Putamen (tissue), 1 donor: Measurements from ENCODE around the gene SLC25A21.

ENCODE experiments used
- DNase-seq: peaks from one replicate; pipeline ENCODE4 v3.0.0-alpha.2; 2016; ENCODE audit warnings: low spot score

Gene SLC25A21

DNA sequence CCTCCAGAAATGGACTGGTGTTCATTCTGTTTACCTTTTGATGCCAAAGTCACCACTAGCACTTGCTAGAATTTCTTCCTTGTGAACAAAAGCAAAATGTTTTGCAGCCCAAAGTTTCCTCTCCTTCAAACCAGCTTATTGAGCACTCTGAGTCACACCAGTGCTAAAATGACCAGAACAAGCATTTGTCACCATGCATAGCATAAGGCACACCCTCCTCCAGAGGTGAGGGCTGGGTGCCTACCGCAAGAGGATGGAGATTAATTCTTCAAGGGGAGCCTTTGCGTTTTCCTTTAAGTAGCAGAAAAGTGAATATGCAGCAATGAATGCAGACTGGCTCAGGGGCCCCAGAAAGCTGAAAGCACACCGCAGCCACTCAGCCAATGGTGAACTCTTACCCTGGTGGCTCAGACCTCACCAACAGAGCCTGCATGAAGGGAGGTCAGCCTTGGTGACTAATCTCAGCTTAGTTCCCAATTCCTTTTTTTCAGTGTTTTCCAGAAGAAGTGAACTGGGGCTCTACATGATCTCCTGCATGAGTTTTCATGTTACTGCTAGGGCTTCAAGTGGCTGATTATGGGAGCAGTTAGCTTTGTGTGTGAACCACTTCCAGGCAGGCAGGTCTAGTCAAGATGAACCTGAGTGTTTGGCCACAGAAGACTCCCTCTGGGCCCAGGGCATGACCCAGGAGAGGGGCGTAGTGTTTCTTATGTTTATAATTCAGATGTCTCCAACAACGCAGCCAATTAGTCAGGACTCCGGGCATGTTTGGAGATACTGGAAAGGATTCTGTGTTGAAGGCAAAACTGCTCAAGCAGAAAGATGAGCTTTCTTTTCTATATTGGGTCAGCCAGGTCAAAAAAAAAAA lies 414.4 kb downstream of the SLC25A21 start:
- DNase-seq, result no peak

DNA sequence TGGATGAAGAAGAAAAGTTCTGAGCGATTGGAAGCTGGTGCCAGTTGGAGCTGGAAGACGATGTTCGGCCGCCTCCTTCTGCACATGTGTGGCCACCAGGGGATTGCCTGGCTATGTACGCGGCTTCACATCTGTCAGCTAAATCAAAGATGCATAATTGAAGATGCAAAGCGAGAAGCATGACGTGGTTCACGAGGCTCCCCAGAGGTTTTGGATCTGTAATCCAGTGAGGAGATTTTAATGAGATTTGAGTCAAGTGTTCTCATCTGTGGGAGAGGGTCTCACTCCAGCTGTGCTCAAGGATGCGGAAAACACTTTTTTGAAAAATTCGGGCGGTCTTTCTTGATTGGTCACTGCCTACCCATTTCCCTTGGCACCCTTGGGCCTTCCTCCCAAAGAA lies 416.2 kb downstream of the SLC25A21 start:
- DNase-seq, result no peak

DNA sequence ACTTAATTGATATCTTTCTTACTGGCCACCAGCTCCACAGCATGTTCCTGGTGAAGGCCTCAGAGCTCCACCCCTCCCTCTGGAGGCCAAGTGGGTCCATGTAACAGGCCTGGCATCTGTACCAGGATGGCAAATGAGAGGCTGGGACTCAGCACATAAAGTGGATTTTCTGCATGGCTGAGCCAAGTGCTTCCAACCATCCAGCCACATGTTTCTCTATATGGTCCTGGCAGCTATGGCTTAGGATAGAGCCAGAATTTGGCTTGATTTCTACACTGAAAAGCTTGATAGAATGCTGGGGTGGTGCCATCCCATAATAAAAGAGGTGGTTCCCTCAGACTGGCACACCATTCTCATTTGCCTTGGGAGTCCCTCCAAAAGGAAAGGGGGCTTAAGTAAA lies 416.6 kb downstream of the SLC25A21 start:
- no peak for DNase-seq

- no peak for DNase-seq
These were observed 420.5 kb downstream of the SLC25A21 start for GRCh38 chr14:36751920-36752319.

- no peak for DNase-seq
These were observed 421.3 kb downstream of the SLC25A21 start for GRCh38 chr14:36751106-36751505.

- no peak for DNase-seq
These were observed 422.2 kb downstream of the SLC25A21 start for GRCh38 chr14:36750244-36750643.

GRCh38 chr14:36748610-36749213 lies 423.7 kb downstream of the SLC25A21 start:
- no peak for DNase-seq

GRCh38 chr14:36747411-36748184 lies 424.8 kb downstream of the SLC25A21 start:
- no peak for DNase-seq

- DNase-seq, result no peak
These were observed 425.5 kb downstream of the SLC25A21 start for GRCh38 chr14:36746872-36747271.

DNA sequence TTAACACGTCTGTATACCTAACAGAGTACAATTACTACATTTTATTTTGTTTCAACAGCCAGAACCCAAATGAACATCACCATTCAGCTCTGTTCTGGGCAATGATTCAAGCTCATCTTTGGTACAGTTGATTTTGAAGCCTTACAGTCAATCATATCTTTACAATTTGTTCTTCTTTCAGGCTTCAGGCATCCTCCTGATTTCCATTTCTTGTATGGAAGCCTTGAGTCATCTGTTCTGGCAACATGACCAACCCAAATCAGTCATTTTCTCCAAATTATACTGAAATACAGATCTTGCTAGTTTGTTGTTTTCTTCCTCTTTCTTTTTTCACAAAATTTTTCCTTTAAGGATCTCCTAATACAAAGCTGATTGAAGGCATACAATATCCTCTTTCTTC lies 430.5 kb downstream of the SLC25A21 start:
- DNase-seq, result no peak

DNA sequence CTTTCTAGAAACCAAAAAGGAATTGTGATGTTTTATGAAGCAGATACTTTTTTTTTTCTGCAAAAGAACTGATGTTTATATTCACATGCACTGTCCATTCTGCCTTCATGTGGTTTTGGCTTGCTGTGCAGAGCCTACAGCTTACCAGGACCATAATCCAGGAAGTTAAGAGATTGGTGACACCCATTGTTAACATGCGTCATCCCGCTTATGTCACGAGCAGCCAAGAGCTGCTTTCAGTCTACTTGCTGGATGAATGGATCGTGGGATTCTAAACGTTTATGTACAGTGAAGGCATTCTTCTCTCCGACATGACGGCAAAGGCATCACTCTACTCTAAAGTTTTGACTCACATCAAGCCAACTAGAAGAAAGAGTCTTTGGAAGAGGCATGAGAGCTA lies 434.1 kb downstream of the SLC25A21 start:
- DNase-seq, result no peak

GRCh38 chr14:36726128-36726527 lies 446.3 kb downstream of the SLC25A21 start:
- DNase-seq, result no peak

DNA sequence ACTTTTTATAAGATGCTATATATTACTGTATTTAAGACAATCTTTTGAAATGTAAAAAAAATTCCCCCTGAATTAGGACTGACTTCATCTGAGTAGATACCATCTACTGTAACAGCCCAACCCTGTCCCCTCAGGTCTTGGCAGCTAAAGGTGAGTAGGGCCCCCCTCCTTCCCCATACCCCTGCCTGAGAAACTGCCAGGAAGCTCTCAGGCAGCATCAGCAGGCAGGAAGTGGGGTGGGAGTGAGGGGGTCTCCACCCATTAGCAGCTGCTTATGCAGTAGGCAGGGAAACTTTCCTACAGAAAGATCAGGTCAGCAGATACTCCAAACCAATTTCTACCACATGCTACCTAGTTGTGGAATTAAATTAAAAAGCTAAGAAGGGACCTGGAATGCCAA lies 448.2 kb downstream of the SLC25A21 start:
- no peak for DNase-seq

DNA sequence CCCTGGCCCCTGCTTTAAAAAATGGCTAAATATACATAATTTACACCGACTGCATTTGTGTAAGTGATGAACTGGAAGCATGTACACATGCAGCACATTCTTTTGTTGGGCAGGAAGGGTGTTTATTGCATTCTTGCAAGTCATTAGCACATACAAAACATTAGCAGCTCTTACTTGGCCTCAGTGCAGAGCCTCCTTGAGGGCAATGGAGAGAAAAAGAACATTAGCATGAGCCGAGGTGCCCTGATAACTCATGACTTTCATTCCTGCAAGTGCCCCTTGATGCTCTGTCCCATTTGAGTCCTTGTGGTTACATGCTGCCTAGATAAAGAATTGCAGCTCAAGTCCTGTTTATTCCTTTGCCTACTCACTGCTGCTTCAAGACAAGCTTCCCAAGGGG lies 448.9 kb downstream of the SLC25A21 start:
- DNase-seq, result no peak

- DNase-seq, result no peak
These were observed 450.5 kb downstream of the SLC25A21 start for GRCh38 chr14:36721877-36722276.

GRCh38 chr14:36720657-36721056 lies 451.7 kb downstream of the SLC25A21 start:
- no peak for DNase-seq

- DNase-seq, result no peak
These were observed 452.6 kb downstream of the SLC25A21 start for GRCh38 chr14:36719823-36720222.

- no peak for DNase-seq
These were observed 454.2 kb downstream of the SLC25A21 start for GRCh38 chr14:36718216-36718615.

GRCh38 chr14:36717363-36717762 lies 455.0 kb downstream of the SLC25A21 start:
- no peak for DNase-seq

DNA sequence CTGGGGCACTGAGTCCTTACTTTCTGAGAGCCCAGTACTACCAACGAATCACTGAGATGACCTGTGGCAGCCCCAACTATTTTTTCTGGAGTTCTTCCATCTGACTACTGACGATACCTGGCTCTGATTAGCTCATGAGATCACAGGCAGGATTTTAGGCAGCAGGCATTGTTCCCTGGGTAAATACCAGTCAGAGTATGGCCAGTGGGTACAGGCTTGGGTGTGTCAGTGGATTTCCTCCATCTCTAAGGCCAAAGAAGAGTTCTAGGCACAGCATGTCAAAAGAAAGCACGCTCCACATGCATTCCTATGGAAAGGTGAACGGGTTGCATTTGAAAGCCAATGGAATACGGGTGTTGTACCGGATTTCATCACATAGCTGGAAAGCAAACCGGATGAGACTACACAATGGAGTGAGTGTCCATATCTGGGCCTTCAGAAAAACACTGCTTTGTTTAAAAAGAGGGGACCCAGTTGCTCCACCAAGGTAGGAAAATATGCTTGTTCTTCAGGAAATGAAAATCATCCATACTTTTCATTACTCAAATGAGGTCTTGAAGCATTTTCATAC lies 455.7 kb downstream of the SLC25A21 start:
- DNase-seq, result no peak

DNA sequence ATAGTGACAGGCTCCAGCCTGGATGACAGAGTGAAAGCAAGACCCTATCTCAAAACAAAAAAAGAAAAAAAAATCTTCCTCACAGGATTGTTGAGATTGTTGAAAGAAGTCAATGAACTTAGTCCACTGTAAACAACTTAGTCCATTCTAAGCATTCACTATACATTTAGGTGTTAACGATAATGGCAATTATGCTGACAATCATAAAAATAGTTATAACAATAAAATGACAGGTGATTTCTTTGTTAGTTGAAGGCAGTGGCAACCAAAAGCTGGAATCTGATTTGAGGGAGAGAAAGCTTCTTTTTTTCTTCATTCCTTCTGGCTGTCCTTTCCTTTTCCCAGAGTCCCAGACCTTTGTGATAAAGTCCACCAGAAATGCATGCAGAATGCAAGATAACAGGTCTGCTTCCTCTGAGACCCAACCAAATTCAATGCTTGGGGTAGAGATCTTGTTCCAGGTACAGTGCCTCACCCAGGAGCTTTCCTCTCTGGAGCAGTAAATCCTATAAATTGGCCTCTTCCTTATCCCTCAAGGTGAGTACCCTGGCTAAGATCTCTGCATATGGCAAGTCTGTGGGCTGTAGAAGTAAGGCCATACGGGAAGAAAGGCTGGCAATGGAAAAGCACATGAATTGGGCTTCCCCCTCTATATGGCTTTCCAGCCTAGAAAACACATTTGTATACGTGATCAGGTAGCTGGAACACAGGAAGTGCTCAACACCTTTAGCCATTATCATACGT lies 458.3 kb downstream of the SLC25A21 start:
- no peak for DNase-seq

DNA sequence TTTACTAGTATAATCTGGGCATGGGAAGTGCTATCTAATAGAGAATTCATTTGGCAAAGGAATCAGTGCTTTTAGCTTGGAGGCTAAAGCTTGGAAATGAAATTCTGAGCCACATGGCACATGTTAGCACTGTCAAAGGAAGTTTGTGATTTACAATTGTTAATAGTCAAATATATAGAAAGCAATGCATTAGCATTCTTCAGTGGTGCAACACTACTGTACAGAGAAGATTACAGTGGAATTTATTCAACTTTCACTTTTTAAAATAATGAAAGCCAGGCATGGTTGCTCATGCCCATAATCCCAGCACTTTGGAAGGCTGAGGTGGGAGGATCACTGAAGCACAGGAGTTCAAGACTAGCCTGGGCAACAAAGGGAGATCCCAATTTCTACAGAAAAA lies 464.8 kb downstream of the SLC25A21 start:
- no peak for DNase-seq
